ENCODE results near the gene PALLD. TPM values are rescaled to one million over a fixed set of nuclear protein-coding genes. Genes with fewer than 3 reads are reported as not detected.

Gene PALLD
- total RNA-seq, 1 donor from 2014 or later, result 16.4 TPM

- no peak for DNase-seq (ENCODE audit: low spot score)
- Mint-ChIP-seq H3K27ac (ENCODE audit: unreplicated experiment) (no peak overlapping the region), H3K4me3 (ENCODE audit: unreplicated experiment) (no peak overlapping the region), H3K4me1 (ENCODE audit: unreplicated experiment) (peaks cover 11% of the 10 kb centered on the region), H3K27me3 (ENCODE audit: unreplicated experiment) (no peaks in the 10 kb centered on the region), H3K36me3 (ENCODE audit: low read depth, unreplicated experiment) (no peaks in the 10 kb centered on the region), H3K9me3 (ENCODE audit: unreplicated experiment) (no peaks in the 10 kb centered on the region)
- TF ChIP-seq CTCF (IDR thresholded peaks at IDR 0.05; ENCODE audit: unreplicated experiment), result no peak
Observed at GRCh38 chr4:168870004-168870403, 373.2 kb downstream of the PALLD start.

GRCh38 chr4:168871632-168872031 lies 374.8 kb downstream of the PALLD start:
- H3K9me3 Mint-ChIP-seq (ENCODE audit: unreplicated experiment), result no peaks in the 10 kb centered on the region
- H3K4me1 Mint-ChIP-seq (ENCODE audit: unreplicated experiment), result peaks cover 11% of the 10 kb centered on the region
- no peaks in the 10 kb centered on the region for H3K27me3 Mint-ChIP-seq (ENCODE audit: unreplicated experiment)
- DNase-seq (ENCODE audit: low spot score), result no peak
- H3K27ac Mint-ChIP-seq (ENCODE audit: unreplicated experiment), result no peak overlapping the region
- no peak for TF ChIP-seq CTCF (IDR thresholded peaks at IDR 0.05; ENCODE audit: unreplicated experiment)
- no peak overlapping the region for H3K4me3 Mint-ChIP-seq (ENCODE audit: unreplicated experiment)
- H3K36me3 Mint-ChIP-seq (ENCODE audit: low read depth, unreplicated experiment), result no peaks in the 10 kb centered on the region

GRCh38 chr4:168874083-168874482 lies 377.2 kb downstream of the PALLD start:
- H3K4me3 Mint-ChIP-seq (ENCODE audit: unreplicated experiment), result no peak overlapping the region
- H3K36me3 Mint-ChIP-seq (ENCODE audit: low read depth, unreplicated experiment), result peaks cover 3% of the 10 kb centered on the region
- H3K27ac Mint-ChIP-seq (ENCODE audit: unreplicated experiment), result no peak overlapping the region
- no peaks in the 10 kb centered on the region for H3K27me3 Mint-ChIP-seq (ENCODE audit: unreplicated experiment)
- DNase-seq (ENCODE audit: low spot score), result no peak
- TF ChIP-seq CTCF (IDR thresholded peaks at IDR 0.05; ENCODE audit: unreplicated experiment), result no peak
- H3K9me3 Mint-ChIP-seq (ENCODE audit: unreplicated experiment), result no peaks in the 10 kb centered on the region
- H3K4me1 Mint-ChIP-seq (ENCODE audit: unreplicated experiment), result peaks cover 6% of the 10 kb centered on the region

- peaks cover 3% of the 10 kb centered on the region for H3K4me1 Mint-ChIP-seq (ENCODE audit: unreplicated experiment)
- H3K36me3 Mint-ChIP-seq (ENCODE audit: low read depth, unreplicated experiment), result peaks cover 3% of the 10 kb centered on the region
- H3K4me3 Mint-ChIP-seq (ENCODE audit: unreplicated experiment), result no peak overlapping the region
- no peak overlapping the region for H3K27ac Mint-ChIP-seq (ENCODE audit: unreplicated experiment)
- TF ChIP-seq CTCF (IDR thresholded peaks at IDR 0.05; ENCODE audit: unreplicated experiment), result no peak
- no peaks in the 10 kb centered on the region for H3K9me3 Mint-ChIP-seq (ENCODE audit: unreplicated experiment)
- no peaks in the 10 kb centered on the region for H3K27me3 Mint-ChIP-seq (ENCODE audit: unreplicated experiment)
- DNase-seq (ENCODE audit: low spot score), result no peak
Observed at GRCh38 chr4:168876106-168876505, 379.3 kb downstream of the PALLD start.

- no peaks in the 10 kb centered on the region for H3K9me3 Mint-ChIP-seq (ENCODE audit: unreplicated experiment)
- H3K27me3 Mint-ChIP-seq (ENCODE audit: unreplicated experiment), result no peaks in the 10 kb centered on the region
- DNase-seq (ENCODE audit: low spot score), result peak; percentile 51
- peak overlapping the region; percentile 49 for H3K27ac Mint-ChIP-seq (ENCODE audit: unreplicated experiment)
- H3K36me3 Mint-ChIP-seq (ENCODE audit: low read depth, unreplicated experiment), result peaks cover 3% of the 10 kb centered on the region
- H3K4me3 Mint-ChIP-seq (ENCODE audit: unreplicated experiment), result peak overlapping the region; percentile 92
- TF ChIP-seq CTCF (IDR thresholded peaks at IDR 0.05; ENCODE audit: unreplicated experiment), result no peak
- peaks cover 3% of the 10 kb centered on the region for H3K4me1 Mint-ChIP-seq (ENCODE audit: unreplicated experiment)
Observed at GRCh38 chr4:168877511-168878491, 380.9 kb downstream of the PALLD start.
